Pericardium fibroblast (primary cell): Measurements from ENCODE around the gene SMIM38. TPM values are rescaled to one million over a fixed set of nuclear protein-coding genes. Genes with fewer than 3 reads are reported as not detected.

Source experiments
- total RNA-seq: library from RNA; depleted of rRNA; stranded (reverse); fragments of >200 nt; gene quantifications from 2 replicates; pipeline ENCODE4 v1.2.3, GENCODE V29; 2015

SMIM38 gene
- 0.09 TPM in 1 of 2 replicates, not detected in the other for total RNA-seq

DNA sequence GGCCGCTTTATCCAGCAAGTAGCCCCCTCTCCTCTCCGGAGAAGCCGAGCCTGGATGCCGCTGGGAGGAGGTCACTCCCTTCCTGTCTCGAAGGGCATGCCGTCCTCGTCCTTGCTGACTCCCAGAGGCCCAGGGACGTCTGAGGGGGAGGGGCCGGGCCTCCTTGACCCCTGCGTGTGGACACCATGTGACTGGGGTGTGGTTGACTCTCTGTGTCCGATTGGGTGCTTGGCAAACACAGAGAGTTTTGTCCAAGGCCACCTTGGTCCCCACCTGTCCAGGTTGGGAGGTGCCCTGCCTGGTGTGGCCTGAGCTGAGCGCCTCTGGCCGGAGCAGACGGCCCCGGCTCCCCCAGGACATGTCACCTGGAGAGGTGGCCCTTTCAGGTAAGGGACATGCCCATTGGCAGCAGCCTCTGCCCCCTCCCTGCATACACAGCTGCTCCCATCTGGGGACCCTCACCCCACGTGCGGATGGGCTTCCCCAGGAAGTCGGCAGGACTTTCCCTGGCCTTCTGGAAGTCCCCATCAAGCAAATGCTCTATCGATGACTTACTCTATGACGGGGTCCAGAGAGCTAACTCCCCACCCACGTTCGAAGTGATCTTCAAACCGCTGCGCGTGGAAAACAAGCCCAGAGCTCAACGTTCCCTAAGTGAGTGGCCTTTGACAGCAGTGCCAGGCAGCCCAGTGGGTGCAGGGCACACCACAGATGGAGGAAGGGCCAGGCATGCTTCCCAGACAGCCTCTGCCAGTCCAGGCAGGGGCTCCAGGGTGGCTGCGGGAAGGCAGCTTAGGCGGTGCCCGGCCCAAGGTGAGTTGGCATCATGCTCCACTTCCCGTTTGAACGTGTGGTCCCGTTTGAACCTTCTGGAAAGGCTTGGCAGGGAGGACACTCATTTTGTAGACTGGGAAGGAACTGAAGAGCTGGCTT lies at the start of gene SMIM38:
Gene SMIM38 (plus strand): TSS at position 634 of the 933 bp plus-strand sequence. CDS start 1,912 bp downstream, outside the sequence.

Other genes starting within 250 kb of the SMIM38 start
- gene MRGPRD, start 174.9 kb upstream of the SMIM38 start, total RNA-seq, result not detected in 2 replicates
- 24.3 and 39.7 TPM in 2 replicates for gene MRGPRF, start 142.7 kb upstream of the SMIM38 start, total RNA-seq
- gene TPCN2, start 107.0 kb upstream of the SMIM38 start, total RNA-seq, result 6.5 and 8.4 TPM in 2 replicates
- gene MYEOV, start 138.2 kb downstream of the SMIM38 start, total RNA-seq, result not detected in 2 replicates